ENCODE measurements around the gene FNDC10.

- no peak for TF ChIP-seq POLR2AphosphoS5 (IDR thresholded peaks at IDR 0.05)
- TF ChIP-seq CTCF (IDR thresholded peaks at IDR 0.05) = no peak
- TF ChIP-seq EP300 (IDR thresholded peaks at IDR 0.05) = no peak
- TF ChIP-seq POLR2A (IDR thresholded peaks at IDR 0.05; ENCODE audit: low read depth) = no peak
Measured at GRCh38 chr1:1565340-1565739, 34.6 kb downstream of the FNDC10 start.

Measured in esophagus muscularis mucosa (tissue), 4 donors.